Measurements from ENCODE around the gene PPRC1.

The PPRC1 gene

GRCh38 chr10:102139281-102140110, 6.7 kb downstream of the PPRC1 start:
- ATAC-seq (ENCODE audit: low read depth): no peak

GRCh38 chr10:102140218-102140617, 7.4 kb downstream of the PPRC1 start:
- no peak for TF ChIP-seq CTCF (IDR thresholded peaks at IDR 0.05; ENCODE audit: poor library complexity, severe bottlenecking)
- H3K27me3 ChIP-seq (ENCODE audit: insufficient read depth, poor library complexity, severe bottlenecking): no peaks in the 10 kb centered on the region
- ATAC-seq (ENCODE audit: low read depth) (no peak), DNase-seq (ENCODE audit: low spot score) (no peak)
- H3K9me3 ChIP-seq (ENCODE audit: severe bottlenecking): no peaks in the 10 kb centered on the region
- no peak overlapping the region for H3K4me3 ChIP-seq (ENCODE audit: severe bottlenecking)
- peaks cover 88% of the 10 kb centered on the region for H3K36me3 ChIP-seq (ENCODE audit: low read depth)
- H3K27ac ChIP-seq (ENCODE audit: poor library complexity, severe bottlenecking): no peak overlapping the region
- H3K4me1 ChIP-seq (ENCODE audit: insufficient read depth, poor library complexity, severe bottlenecking): peaks cover 9% of the 10 kb centered on the region

More at GRCh38 chr10:102139281-102140110, 6.7 kb downstream of the PPRC1 start:
- DNase-seq (ENCODE audit: low spot score): no peak
- no peaks in the 10 kb centered on the region for H3K27me3 ChIP-seq (ENCODE audit: insufficient read depth, poor library complexity, severe bottlenecking)
- peaks cover 15% of the 10 kb centered on the region for H3K4me1 ChIP-seq (ENCODE audit: insufficient read depth, poor library complexity, severe bottlenecking)
- no peak overlapping the region for H3K27ac ChIP-seq (ENCODE audit: poor library complexity, severe bottlenecking)
- H3K4me3 ChIP-seq (ENCODE audit: severe bottlenecking): no peak overlapping the region
- H3K9me3 ChIP-seq (ENCODE audit: severe bottlenecking): no peaks in the 10 kb centered on the region
- H3K36me3 ChIP-seq (ENCODE audit: low read depth): peaks cover 88% of the 10 kb centered on the region
- TF ChIP-seq CTCF (IDR thresholded peaks at IDR 0.05; ENCODE audit: poor library complexity, severe bottlenecking): no peak

GRCh38 chr10:102140913-102141540, 8.2 kb downstream of the PPRC1 start:
- Histone ChIP-seq H3K9me3 (ENCODE audit: severe bottlenecking) (no peaks in the 10 kb centered on the region), H3K4me3 (ENCODE audit: severe bottlenecking) (no peak overlapping the region), H3K27me3 (ENCODE audit: insufficient read depth, poor library complexity, severe bottlenecking) (no peaks in the 10 kb centered on the region), H3K36me3 (ENCODE audit: low read depth) (peaks cover 87% of the 10 kb centered on the region), H3K4me1 (ENCODE audit: insufficient read depth, poor library complexity, severe bottlenecking) (peaks cover 4% of the 10 kb centered on the region), H3K27ac (ENCODE audit: poor library complexity, severe bottlenecking) (no peak overlapping the region)
- no peak for TF ChIP-seq CTCF (IDR thresholded peaks at IDR 0.05; ENCODE audit: poor library complexity, severe bottlenecking)
- ATAC-seq (ENCODE audit: low read depth) (no peak), DNase-seq (ENCODE audit: low spot score) (no peak)

GRCh38 chr10:102141583-102142107, 8.8 kb downstream of the PPRC1 start:
- no peak for DNase-seq (ENCODE audit: low spot score)
- Histone ChIP-seq H3K4me3 (ENCODE audit: severe bottlenecking) (no peak overlapping the region), H3K36me3 (ENCODE audit: low read depth) (peaks cover 90% of the 10 kb centered on the region), H3K27ac (ENCODE audit: poor library complexity, severe bottlenecking) (no peak overlapping the region), H3K27me3 (ENCODE audit: insufficient read depth, poor library complexity, severe bottlenecking) (no peaks in the 10 kb centered on the region), H3K4me1 (ENCODE audit: insufficient read depth, poor library complexity, severe bottlenecking) (no peaks in the 10 kb centered on the region), H3K9me3 (ENCODE audit: severe bottlenecking) (no peaks in the 10 kb centered on the region)
- ATAC-seq (ENCODE audit: low read depth): no peak
- TF ChIP-seq CTCF (IDR thresholded peaks at IDR 0.05; ENCODE audit: poor library complexity, severe bottlenecking): no peak

Data from RWPE2 (cell line).